ENCODE results near the gene ARL6IP5.

Gene ARL6IP5

GRCh38 chr3:69084326-69085167, at the start of gene ARL6IP5:
Gene ARL6IP5 (plus strand): TSS chr3:69084937. CDS start chr3:69085048, 111 bp downstream.
- in situ Hi-C loops (cut with MboI; ENCODE audit: low sequenced_read_pairs): no loop called here

- in situ Hi-C loops (cut with MboI; ENCODE audit: low sequenced_read_pairs): no loop called here
These were observed 40.1 kb upstream of the ARL6IP5 start for GRCh38 chr3:69044608-69045007.

GRCh38 chr3:69048990-69049389, 35.7 kb upstream of the ARL6IP5 start:
- in situ Hi-C loops (cut with MboI; ENCODE audit: low sequenced_read_pairs): no loop called here

- in situ Hi-C loops (cut with MboI; ENCODE audit: low sequenced_read_pairs): no loop called here
These were observed 32.8 kb upstream of the ARL6IP5 start, which contains the start of gene TMF1 for GRCh38 chr3:69051756-69052471. Gene TMF1 (minus strand): TSS chr3:69052333. CDS start chr3:69052086, 247 bp downstream.

GRCh38 chr3:69052472-69052898, 32.3 kb upstream of the ARL6IP5 start:
- in situ Hi-C loops (cut with MboI; ENCODE audit: low sequenced_read_pairs): no loop called here

GRCh38 chr3:69058180-69058946, 26.4 kb upstream of the ARL6IP5 start:
- in situ Hi-C loops (cut with MboI; ENCODE audit: low sequenced_read_pairs): no loop called here

- in situ Hi-C loops (cut with MboI; ENCODE audit: low sequenced_read_pairs): no loop called here
These were observed 25.9 kb upstream of the ARL6IP5 start for GRCh38 chr3:69058947-69059224.

GRCh38 chr3:69059688-69060087, 25.0 kb upstream of the ARL6IP5 start:
- in situ Hi-C loops (cut with MboI; ENCODE audit: low sequenced_read_pairs): no loop called here

- in situ Hi-C loops (cut with MboI; ENCODE audit: low sequenced_read_pairs): no loop called here
These were observed 21.1 kb upstream of the ARL6IP5 start for GRCh38 chr3:69063636-69064035.

GRCh38 chr3:69065318-69065964, 19.3 kb upstream of the ARL6IP5 start:
- in situ Hi-C loops (cut with MboI; ENCODE audit: low sequenced_read_pairs): no loop called here

- in situ Hi-C loops (cut with MboI; ENCODE audit: low sequenced_read_pairs): no loop called here
These were observed 18.6 kb upstream of the ARL6IP5 start for GRCh38 chr3:69066121-69066520.

GRCh38 chr3:69072928-69073327, 11.8 kb upstream of the ARL6IP5 start:
- in situ Hi-C loops (cut with MboI; ENCODE audit: low sequenced_read_pairs): no loop called here

GRCh38 chr3:69079269-69080159, 5.2 kb upstream of the ARL6IP5 start:
- in situ Hi-C loops (cut with MboI; ENCODE audit: low sequenced_read_pairs): no loop called here

GRCh38 chr3:69080233-69080920, 4.4 kb upstream of the ARL6IP5 start, which contains the start of gene UBA3:
Gene UBA3 (minus strand): TSS chr3:69080365. CDS start chr3:69080353, 12 bp downstream.
- in situ Hi-C loops (cut with MboI; ENCODE audit: low sequenced_read_pairs): no loop called here

GRCh38 chr3:69081583-69082262, 3.0 kb upstream of the ARL6IP5 start:
- in situ Hi-C loops (cut with MboI; ENCODE audit: low sequenced_read_pairs): no loop called here

GRCh38 chr3:69082361-69082760, 2.4 kb upstream of the ARL6IP5 start:
- in situ Hi-C loops (cut with MboI; ENCODE audit: low sequenced_read_pairs): no loop called here

GRCh38 chr3:69082805-69083204, 1.9 kb upstream of the ARL6IP5 start:
- in situ Hi-C loops (cut with MboI; ENCODE audit: low sequenced_read_pairs): no loop called here

GRCh38 chr3:69085168-69085832, 563 bp downstream of the ARL6IP5 start:
- in situ Hi-C loops (cut with MboI; ENCODE audit: low sequenced_read_pairs): no loop called here

All from HL-60/S4 (cell line).